SK-N-SH (cell line): ENCODE results near the gene AFAP1L2. TPM values are rescaled to one million over a fixed set of nuclear protein-coding genes. Genes with fewer than 3 reads are reported as not detected.

ENCODE experiments used
- CTCF ChIA-PET: fragments of 300-600, 350-600 bp; formaldehyde crosslinking; extraction: SDS; loops from one replicate; lab custom pipeline; 2021; lab: Yijun Ruan, JAX
- POLR2A ChIA-PET: fragments of 350-600 bp; sonication (Branson Sonifier 250); formaldehyde crosslinking; extraction: SDS; loops from one replicate; lab custom pipeline; 2020; ENCODE audit warnings: antibody characterized with exemption, inconsistent platforms; lab: Yijun Ruan, JAX
- DNase-seq: peaks from one replicate; pipeline ENCODE4 v3.0.0; 2012
- H2AFZ ChIP-seq: fragments of 200-600 bp; sonication (generic); 2 replicates; pipeline ENCODE4 v1.8.1; 2016; ENCODE audit warnings: antibody characterized with exemption, mild to moderate bottlenecking, low read depth
- H3F3A ChIP-seq: fragments of 200-600 bp; sonication (generic); replicated peaks from 2 replicates; pipeline ENCODE3; 2016; ENCODE audit warnings: antibody characterized with exemption, mild to moderate bottlenecking; ENCODE audit not compliant: insufficient read depth
- H3K27ac ChIP-seq, 2 experiments: fragments of 200-500 bp in 1 of 2; fragments of 200-600 bp in 1 of 2; sonication (Bioruptor generic) in 1 of 2; sonication (generic), shearing (Covaris generic) in 1 of 2; 2 replicates each; pipeline versions ENCODE4 v1.5.1 to v1.6.1; 2014 to 2016; ENCODE audit warnings: low read depth in 2 of 2, inconsistent platforms in 1 of 2, low read length in 1 of 2, mild to moderate bottlenecking in 1 of 2, mixed read lengths in 1 of 2
- H3K27me3 ChIP-seq: fragments of 200-600 bp; sonication (generic), shearing (Covaris generic); 2 replicates; pipeline ENCODE4 v1.6.1; 2016; ENCODE audit warnings: mixed run types; ENCODE audit not compliant: insufficient read depth
- H3K36me3 ChIP-seq, 2 experiments: fragments of 200-500 bp in 1 of 2; fragments of 200-600 bp in 1 of 2; sonication (Bioruptor generic) in 1 of 2; sonication (generic) in 1 of 2; replicated peaks in 1 of 2; 2 replicates each; pipeline versions ENCODE3 to v1.5.1; 2014 to 2016; ENCODE audit warnings: low read length in 1 of 2, mild to moderate bottlenecking in 1 of 2; ENCODE audit not compliant: insufficient read depth in 2 of 2, control insufficient read depth in 1 of 2
- H3K4me1 ChIP-seq, 2 experiments: fragments of 200-500 bp in 1 of 2; fragments of 200-600 bp in 1 of 2; sonication (Bioruptor generic) in 1 of 2; sonication (generic), shearing (Covaris generic) in 1 of 2; 2 replicates each; pipeline versions ENCODE4 v1.5.1 to v1.6.1; 2014 to 2016; ENCODE audit warnings: low read depth in 1 of 2, low read length in 1 of 2, mixed run types in 1 of 2; ENCODE audit not compliant: insufficient read depth in 2 of 2, control insufficient read depth in 1 of 2
- H3K4me2 ChIP-seq: fragments of 200-600 bp; sonication (generic), shearing (Covaris generic); 2 replicates; pipeline ENCODE4 v1.6.1; 2017; ENCODE audit warnings: mixed run types
- H3K4me3 ChIP-seq, 2 experiments: fragments of 200-500 bp in 1 of 2; fragments of 200-600 bp in 1 of 2; sonication (Bioruptor generic) in 1 of 2; sonication (generic), shearing (Covaris generic) in 1 of 2; 2 replicates each; pipeline versions ENCODE4 v1.5.1 to v1.8.1; 2014 to 2016; ENCODE audit warnings: low read depth in 2 of 2, inconsistent platforms in 1 of 2, low read length in 1 of 2, mild to moderate bottlenecking in 1 of 2, mixed read lengths in 1 of 2, moderate library complexity in 1 of 2
- H3K79me2 ChIP-seq: fragments of 200-600 bp; sonication (generic); 2 replicates; pipeline ENCODE4 v1.8.1; 2017; ENCODE audit warnings: mild to moderate bottlenecking; ENCODE audit not compliant: insufficient read depth
- H3K9ac ChIP-seq: fragments of 200-600 bp; sonication (generic); 2 replicates; pipeline ENCODE4 v1.6.1; 2017; ENCODE audit warnings: mixed run types
- H3K9me2 ChIP-seq: fragments of 200-600 bp; sonication (generic); 2 replicates; pipeline ENCODE4 v1.6.1; 2017; ENCODE audit warnings: mixed run types
- H3K9me3 ChIP-seq: fragments of 200-600 bp; sonication (generic); 2 replicates; pipeline ENCODE4 v1.6.1; 2017; ENCODE audit warnings: mixed run types, mild to moderate bottlenecking, moderate library complexity
- H4K20me1 ChIP-seq: fragments of 200-600 bp; sonication (generic); 2 replicates; pipeline ENCODE4 v1.6.1; 2017; ENCODE audit warnings: mild to moderate bottlenecking, mixed run types; ENCODE audit not compliant: insufficient read depth
- CHD2 ChIP-seq: fragments of 150-350 bp; IDR thresholded peaks from 2 replicates; pipeline ENCODE4 v1.6.1; 2018; ENCODE audit warnings: low read length; ENCODE audit not compliant: partially characterized antibody
- EP300 ChIP-seq, 2 experiments: IDR thresholded peaks; 2 replicates each; pipeline versions ENCODE4 v1.4.0 to v1.6.1; 2012; ENCODE audit warnings: borderline replicate concordance in 1 of 2, low read depth in 1 of 2, low read length in 1 of 2
- EZH2phosphoT487 ChIP-seq: fragments of 200-600 bp; sonication (generic); IDR thresholded peaks from 2 replicates; pipeline ENCODE4 v1.6.1; 2017; ENCODE audit warnings: low read depth, mixed run types, mild to moderate bottlenecking, antibody characterized with exemption, moderate library complexity, borderline replicate concordance
- FOXJ3 ChIP-seq: sonication (generic); formaldehyde crosslinking; IDR thresholded peaks from 2 replicates; pipeline ENCODE4 v1.5.1; 2020; ENCODE audit warnings: mild to moderate bottlenecking, missing genetic modification reagents
- IRF3 ChIP-seq: fragments of 150-350 bp; IDR thresholded peaks from 2 replicates; pipeline ENCODE4 v1.6.1; 2016; ENCODE audit warnings: mild to moderate bottlenecking, low read depth, low read length
- JUND ChIP-seq: IDR thresholded peaks from 2 replicates; pipeline ENCODE4 v1.4.0; 2012
- MEF2A ChIP-seq: IDR thresholded peaks from 2 replicates; pipeline ENCODE4 v1.4.0; 2012; ENCODE audit warnings: low read depth, borderline replicate concordance
- NRF1 ChIP-seq: IDR thresholded peaks from 2 replicates; pipeline ENCODE4 v1.6.1; 2012; ENCODE audit warnings: low read depth, mild to moderate bottlenecking, low read length
- PBX3 ChIP-seq: IDR thresholded peaks from 2 replicates; pipeline ENCODE4; 2012
- RFX5 ChIP-seq: IDR thresholded peaks from 2 replicates; pipeline ENCODE4 v1.6.1; 2012; ENCODE audit warnings: mild to moderate bottlenecking, improper control_type of control experiment, low read length
- SIN3A ChIP-seq: IDR thresholded peaks from 2 replicates; pipeline ENCODE4 v1.6.1; 2012; ENCODE audit warnings: low read depth, mild to moderate bottlenecking, low read length, moderate library complexity, borderline replicate concordance
- TAF1 ChIP-seq: IDR thresholded peaks from 2 replicates; pipeline ENCODE4 v1.6.1; 2012; ENCODE audit warnings: low read depth, mild to moderate bottlenecking, low read length, moderate library complexity, borderline replicate concordance
- TCF12 ChIP-seq: IDR thresholded peaks from 2 replicates; pipeline ENCODE4 v1.4.0; 2012
- USF1 ChIP-seq: IDR thresholded peaks from 2 replicates; pipeline ENCODE4 v1.4.0; 2012; ENCODE audit warnings: low read depth, borderline replicate concordance
- USF2 ChIP-seq: fragments of 150-350 bp; IDR thresholded peaks from 2 replicates; pipeline ENCODE4 v1.6.1; 2017; ENCODE audit warnings: antibody characterized with exemption, low read length, low read depth, borderline replicate concordance
- WGBS: methylation state at CpG from one replicate; pipeline ENCODE4 v1.1.6; 2017; ENCODE audit warnings: low lambda C conversion rate; 5-methylcytosine and 5-hydroxymethylcytosine counted together
- polyA plus RNA-seq, 3 experiments: library from polyadenylated mRNA; depleted of rRNA; stranded (reverse); fragments of >200 nt; gene quantifications; 2 replicates each; pipeline ENCODE4 v1.2.3, GENCODE V29; 2012

The AFAP1L2 gene
- polyA plus RNA-seq, 1 of the 3 experiments (the other 2 are of a cell fraction) = 0.54 TPM

- Histone ChIP-seq H3K9ac (no peak overlapping the region), H3K4me1 (no peaks in the 10 kb centered on the region; a peak in 1 of 4 replicates), H3K9me2 (no peaks in the 10 kb centered on the region), H3K4me2 (no peak overlapping the region), H3K9me3 (no peaks in the 10 kb centered on the region), H3K79me2 (no peaks in the 10 kb centered on the region), H2AFZ (no peak overlapping the region), H3F3A (no peaks in the 10 kb centered on the region), H4K20me1 (no peaks in the 10 kb centered on the region), H3K27me3 (no peaks in the 10 kb centered on the region; the same call in 1 of the 2 replicates), H3K36me3 (no peaks in the 10 kb centered on the region), H3K27ac (no peak overlapping the region), H3K4me3 (no peak overlapping the region)
- POLR2A ChIA-PET = no interaction called here
- TF ChIP-seq EZH2phosphoT487 = no peak
- no peak for TF ChIP-seq FOXJ3 (CRISPR knock-in tag)
- no peak for TF ChIP-seq IRF3
- no peak for TF ChIP-seq JUND
- TF ChIP-seq TAF1 = no peak
- no peak for TF ChIP-seq NRF1
- TF ChIP-seq USF2 = no peak
- no peak for TF ChIP-seq USF1
- no peak for TF ChIP-seq SIN3A
- TF ChIP-seq PBX3 = no peak
- TF ChIP-seq RFX5 = no peak
- no peak for TF ChIP-seq EP300 (IDR thresholded peaks at IDR 0.05; ENCODE audit: borderline replicate concordance in 1 of 2, low read depth in 1 of 2, low read length in 1 of 2)
- TF ChIP-seq TCF12 = no peak
- no peak for DNase-seq
- WGBS = 78% methylated on average over 4 of the region's 4 CpGs
- CTCF ChIA-PET = no interaction called here
Observed at GRCh38 chr10:114279289-114279688, 125.0 kb downstream of the AFAP1L2 start.

GRCh38 chr10:114278884-114279191 lies 125.5 kb downstream of the AFAP1L2 start:
- Histone ChIP-seq H3K4me3 (no peak overlapping the region), H3K27me3 (no peaks in the 10 kb centered on the region; the same call in 1 of the 2 replicates), H3K79me2 (no peaks in the 10 kb centered on the region), H3K36me3 (no peaks in the 10 kb centered on the region), H3K4me2 (no peak overlapping the region), H3K4me1 (no peaks in the 10 kb centered on the region; a peak in 1 of 4 replicates), H3K27ac (no peak overlapping the region), H4K20me1 (no peaks in the 10 kb centered on the region), H2AFZ (no peak overlapping the region), H3K9me2 (no peaks in the 10 kb centered on the region), H3K9ac (no peak overlapping the region), H3F3A (no peaks in the 10 kb centered on the region), H3K9me3 (no peaks in the 10 kb centered on the region)
- ChIA-PET CTCF (interaction anchor here (1.0 to 1.9 kb wide), 2 partner anchors 25 to 192 kb away, joined by 3 to 11 read pairs; no protein-coding TSS in a partner anchor), POLR2A (no interaction called here)
- 55% methylated on average over 4 of the region's 4 CpGs for WGBS
- no peak for DNase-seq
- TF ChIP-seq CHD2 = no peak
- TF ChIP-seq NRF1 = no peak
- no peak for TF ChIP-seq MEF2A
